Measurements from ENCODE around the gene EEF1A1.

DNA sequence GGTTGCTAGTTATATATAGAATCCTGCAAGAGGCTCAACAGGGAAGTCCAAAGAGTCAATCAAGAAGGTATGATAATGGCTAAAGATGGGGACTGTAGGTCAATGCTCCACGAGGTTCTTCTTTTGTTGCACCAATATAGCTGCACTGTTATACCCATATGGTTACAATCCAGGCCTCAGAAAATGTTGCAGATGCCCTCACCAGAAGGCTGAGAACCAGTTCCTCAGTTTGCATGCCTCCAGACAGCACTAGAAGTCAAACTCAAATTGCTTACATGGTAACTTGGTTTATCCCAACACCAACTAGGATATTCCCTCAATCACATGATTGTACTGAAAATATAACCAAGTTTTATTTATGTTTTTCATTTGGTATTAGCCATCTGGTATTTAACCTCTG, 12.1 kb downstream of the EEF1A1 start:
- no peak for TF ChIP-seq ZNF23 (tag by site-specific recombination; IDR thresholded peaks at IDR 0.05; ENCODE audit: borderline replicate concordance)
- TF ChIP-seq ZNF146 (tag by site-specific recombination; IDR thresholded peaks at IDR 0.05), result no peak
- no peak for TF ChIP-seq ZNF791 (tag by site-specific recombination; IDR thresholded peaks at IDR 0.05)
- no peak for TF ChIP-seq ZFP69B (tag by site-specific recombination; IDR thresholded peaks at IDR 0.05)
- TF ChIP-seq, protein P1, sequence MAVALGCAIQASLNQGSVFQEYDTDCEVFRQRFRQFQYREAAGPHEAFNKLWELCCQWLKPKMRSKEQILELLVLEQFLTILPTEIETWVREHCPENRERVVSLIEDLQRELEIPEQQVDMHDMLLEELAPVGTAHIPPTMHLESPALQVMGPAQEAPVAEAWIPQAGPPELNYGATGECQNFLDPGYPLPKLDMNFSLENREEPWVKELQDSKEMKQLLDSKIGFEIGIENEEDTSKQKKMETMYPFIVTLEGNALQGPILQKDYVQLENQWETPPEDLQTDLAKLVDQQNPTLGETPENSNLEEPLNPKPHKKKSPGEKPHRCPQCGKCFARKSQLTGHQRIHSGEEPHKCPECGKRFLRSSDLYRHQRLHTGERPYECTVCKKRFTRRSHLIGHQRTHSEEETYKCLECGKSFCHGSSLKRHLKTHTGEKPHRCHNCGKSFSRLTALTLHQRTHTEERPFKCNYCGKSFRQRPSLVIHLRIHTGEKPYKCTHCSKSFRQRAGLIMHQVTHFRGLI (tag by site-specific recombination; IDR thresholded peaks at IDR 0.05), result no peak
- no peak for TF ChIP-seq ZNF843 (tag by site-specific recombination; IDR thresholded peaks at IDR 0.05)
- no peak for TF ChIP-seq PBX3 (CRISPR knock-in tag; IDR thresholded peaks at IDR 0.05)
- TF ChIP-seq ZNF548 (tag by site-specific recombination; IDR thresholded peaks at IDR 0.05), result no peak
- no peak for TF ChIP-seq ZBTB11 (tag by site-specific recombination; conservative IDR thresholded peaks at IDR 0.05; ENCODE audit: low read depth)
- no peak for TF ChIP-seq KLF10 (tag by site-specific recombination; IDR thresholded peaks at IDR 0.05)
- TF ChIP-seq CTCF (tag by site-specific recombination; IDR thresholded peaks at IDR 0.05), result no peak
- no peak for TF ChIP-seq ZNF391 (tag by site-specific recombination; IDR thresholded peaks at IDR 0.05; ENCODE audit: borderline replicate concordance, low read depth)
- TF ChIP-seq ZNF140 (tag by site-specific recombination; IDR thresholded peaks at IDR 0.05), result no peak
- no peak for TF ChIP-seq ZNF366 (tag by site-specific recombination; conservative IDR thresholded peaks at IDR 0.05)

Data from HEK293 (cell line).